GM06990 (cell line): ENCODE measurements around the gene UTP25.
"Not testable (repeated sequence)": the region's sequence is repeated elsewhere in the genome, so short reads cannot be mapped to it uniquely, and the experiment has no call there.

Source experiments
- DNase-seq: peaks from one replicate; pipeline ENCODE4 v3.0.0-alpha.2; 2011; ENCODE audit not compliant: insufficient read length; ENCODE audit errors: extremely low read depth
- H3K27me3 ChIP-seq: replicated peaks from 2 replicates; pipeline ENCODE4 v1.6.0; 2011; ENCODE audit warnings: low read length; ENCODE audit not compliant: control insufficient read depth, insufficient read depth
- H3K36me3 ChIP-seq: 2 replicates; pipeline ENCODE4 v1.5.1; 2011; ENCODE audit warnings: low read length; ENCODE audit not compliant: control insufficient read depth, insufficient read depth
- H3K4me3 ChIP-seq: replicated peaks from 2 replicates; pipeline ENCODE4 v1.5.1; 2011; ENCODE audit warnings: low read depth, mild to moderate bottlenecking, control low read depth, low read length
- TF ChIP-seq, protein P1 (sequence below): IDR thresholded peaks from 2 replicates; pipeline ENCODE4 v1.5.1; 2011; ENCODE audit warnings: low read length, control low read depth, mild to moderate bottlenecking, inconsistent platforms; ENCODE audit not compliant: insufficient read depth, poor library complexity, severe bottlenecking

The UTP25 gene

DNA sequence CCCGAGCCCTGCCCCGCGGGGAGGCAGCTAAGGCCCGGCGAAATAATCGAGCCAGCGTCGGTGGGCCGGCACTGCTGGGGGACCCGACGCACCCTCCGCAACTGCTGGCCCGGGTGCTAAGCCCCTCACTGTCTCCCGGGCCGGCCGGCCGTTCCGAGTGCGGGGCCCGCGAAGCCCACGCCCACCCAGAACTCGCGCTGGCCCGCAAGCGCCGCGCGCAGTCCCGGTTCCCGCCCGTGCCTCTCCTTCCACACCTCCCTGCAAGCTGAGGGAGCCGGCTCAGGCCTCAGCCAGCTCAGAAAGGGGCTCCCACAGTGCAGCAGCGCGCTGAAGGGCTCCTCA lies 61.3 kb downstream of the UTP25 start:
- Histone ChIP-seq H3K36me3 (no peaks in the 10 kb centered on the region), H3K4me3 (no peak overlapping the region), H3K27me3 (no peaks in the 10 kb centered on the region; the same call in 1 of the 2 replicates)
- TF ChIP-seq, protein P1, sequence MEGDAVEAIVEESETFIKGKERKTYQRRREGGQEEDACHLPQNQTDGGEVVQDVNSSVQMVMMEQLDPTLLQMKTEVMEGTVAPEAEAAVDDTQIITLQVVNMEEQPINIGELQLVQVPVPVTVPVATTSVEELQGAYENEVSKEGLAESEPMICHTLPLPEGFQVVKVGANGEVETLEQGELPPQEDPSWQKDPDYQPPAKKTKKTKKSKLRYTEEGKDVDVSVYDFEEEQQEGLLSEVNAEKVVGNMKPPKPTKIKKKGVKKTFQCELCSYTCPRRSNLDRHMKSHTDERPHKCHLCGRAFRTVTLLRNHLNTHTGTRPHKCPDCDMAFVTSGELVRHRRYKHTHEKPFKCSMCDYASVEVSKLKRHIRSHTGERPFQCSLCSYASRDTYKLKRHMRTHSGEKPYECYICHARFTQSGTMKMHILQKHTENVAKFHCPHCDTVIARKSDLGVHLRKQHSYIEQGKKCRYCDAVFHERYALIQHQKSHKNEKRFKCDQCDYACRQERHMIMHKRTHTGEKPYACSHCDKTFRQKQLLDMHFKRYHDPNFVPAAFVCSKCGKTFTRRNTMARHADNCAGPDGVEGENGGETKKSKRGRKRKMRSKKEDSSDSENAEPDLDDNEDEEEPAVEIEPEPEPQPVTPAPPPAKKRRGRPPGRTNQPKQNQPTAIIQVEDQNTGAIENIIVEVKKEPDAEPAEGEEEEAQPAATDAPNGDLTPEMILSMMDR: no peak
- DNase-seq: no peak

DNA sequence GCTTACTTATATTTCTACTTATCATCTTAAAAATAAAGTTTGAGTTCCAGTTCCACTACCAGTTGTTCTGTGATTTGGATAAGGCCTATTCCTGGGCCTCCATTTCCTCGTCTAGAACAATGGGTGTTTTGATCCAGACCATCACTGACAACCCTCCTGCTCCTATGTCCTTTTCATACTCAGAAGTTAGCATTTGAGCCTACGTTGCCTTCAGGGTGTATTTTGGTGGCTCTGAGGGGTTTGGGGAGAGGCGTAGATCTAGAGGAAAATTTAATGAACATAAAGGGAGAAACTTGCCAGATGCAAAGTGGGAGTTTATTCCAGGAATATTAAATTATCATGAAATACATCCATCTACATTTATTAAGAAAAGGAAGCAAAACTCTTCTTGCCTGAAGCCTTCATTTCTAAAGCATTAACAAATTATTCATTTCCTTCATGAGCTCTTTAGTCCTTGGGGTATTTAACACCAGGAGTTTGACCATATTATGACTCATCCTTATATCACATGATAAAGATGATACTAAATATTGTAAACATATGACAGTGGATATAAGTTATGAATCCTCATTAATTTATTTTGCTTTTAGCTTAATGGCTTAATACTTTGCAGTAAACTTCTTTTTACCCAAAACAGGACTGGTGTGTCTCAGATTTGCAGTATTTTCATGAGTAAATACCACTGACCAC lies 63.0 kb downstream of the UTP25 start:
- H3K27me3 ChIP-seq: no peaks in the 10 kb centered on the region
- no peak overlapping the region for H3K4me3 ChIP-seq
- DNase-seq: no peak
- H3K36me3 ChIP-seq: no peaks in the 10 kb centered on the region
- TF ChIP-seq, protein P1: no peak

DNA sequence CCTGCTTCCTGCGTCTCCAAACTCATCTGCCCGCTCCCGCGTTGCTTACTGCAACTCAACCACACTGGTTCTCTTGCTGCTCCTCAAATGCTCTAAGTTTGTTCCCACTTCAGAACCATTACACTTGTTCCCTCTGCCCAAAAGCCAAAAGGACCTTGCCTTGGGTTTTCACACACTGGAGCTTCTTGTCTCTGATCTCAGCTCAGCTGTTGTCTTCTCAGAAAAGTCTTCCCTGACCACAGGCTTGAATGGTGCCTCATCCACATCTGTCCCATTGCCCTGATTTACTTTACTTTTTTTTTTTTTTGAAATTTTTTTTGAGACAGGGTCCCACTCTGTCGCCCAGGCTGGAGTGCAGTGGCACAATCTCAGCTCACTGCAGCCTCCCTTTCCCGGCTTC lies 66.0 kb downstream of the UTP25 start:
- no peak for DNase-seq
- Histone ChIP-seq H3K4me3 (no peak overlapping the region), H3K27me3 (no peaks in the 10 kb centered on the region), H3K36me3 (no peaks in the 10 kb centered on the region)
- TF ChIP-seq, protein P1: no peak

DNA sequence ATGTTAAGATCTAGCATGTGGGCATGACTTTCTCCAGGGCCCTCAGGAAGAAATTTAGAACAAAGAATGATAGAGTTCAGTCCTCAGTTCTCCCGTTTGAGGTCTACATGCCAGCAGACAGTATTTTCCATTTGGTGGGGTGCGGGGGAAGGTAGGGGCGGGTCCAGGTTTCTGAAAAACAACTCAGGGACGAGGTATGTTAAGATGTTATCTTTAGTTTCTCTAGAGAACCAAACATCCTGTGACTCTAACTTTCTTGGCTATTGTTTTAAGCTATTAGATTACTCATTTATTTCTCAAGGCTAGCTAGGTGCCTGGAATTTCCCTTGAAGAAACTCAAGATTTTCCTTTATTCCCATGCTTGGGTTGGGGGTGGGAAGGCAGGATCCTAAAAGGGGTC lies 67.9 kb downstream of the UTP25 start:
- no peak for DNase-seq
- Histone ChIP-seq H3K27me3 (no peaks in the 10 kb centered on the region), H3K4me3 (no peak overlapping the region), H3K36me3 (no peaks in the 10 kb centered on the region)
- TF ChIP-seq, protein P1: no peak

DNA sequence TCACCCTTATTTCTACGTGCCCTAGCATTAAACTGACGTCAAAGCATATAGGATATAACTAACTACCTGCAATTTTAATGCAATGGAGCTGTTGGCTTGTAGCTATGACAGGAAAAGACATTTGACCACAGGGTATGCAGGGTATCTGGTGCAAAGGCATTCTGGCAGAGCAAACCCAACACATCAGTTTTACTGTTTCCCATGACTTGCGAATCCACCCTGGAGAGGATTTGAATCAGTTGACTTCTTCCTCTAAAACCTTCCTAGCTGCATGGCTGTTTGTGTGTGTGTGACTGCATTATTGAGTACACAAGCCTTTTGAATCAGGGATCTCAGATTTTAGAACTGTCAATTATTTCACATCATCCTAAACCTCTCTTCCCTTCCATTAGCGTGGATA lies 68.6 kb downstream of the UTP25 start:
- TF ChIP-seq, protein P1: no peak
- Histone ChIP-seq H3K4me3 (no peak overlapping the region), H3K27me3 (no peaks in the 10 kb centered on the region), H3K36me3 (no peaks in the 10 kb centered on the region)
- no peak for DNase-seq

DNA sequence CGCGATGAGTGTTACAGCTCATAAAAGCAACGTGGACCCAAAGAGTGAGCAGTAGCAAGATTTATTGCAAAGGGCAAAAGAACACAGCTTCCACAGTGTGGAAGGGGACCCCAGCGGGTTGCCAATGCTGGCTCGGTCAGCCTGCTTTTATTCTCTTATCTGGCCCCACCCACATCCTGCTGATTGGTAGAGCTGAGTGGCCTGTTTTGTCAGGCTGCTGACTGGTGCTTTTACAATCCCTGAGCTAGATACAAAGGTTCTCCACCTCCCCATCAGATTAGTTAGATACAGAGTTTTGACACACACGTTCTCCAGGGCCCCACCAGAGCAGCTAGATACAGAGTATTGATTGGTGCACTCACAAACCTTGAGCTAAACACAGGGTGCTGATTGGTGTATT lies 70.5 kb downstream of the UTP25 start:
- not testable (repeated sequence) for H3K27me3 ChIP-seq, DNase-seq, H3K4me3 ChIP-seq, H3K36me3 ChIP-seq

DNA sequence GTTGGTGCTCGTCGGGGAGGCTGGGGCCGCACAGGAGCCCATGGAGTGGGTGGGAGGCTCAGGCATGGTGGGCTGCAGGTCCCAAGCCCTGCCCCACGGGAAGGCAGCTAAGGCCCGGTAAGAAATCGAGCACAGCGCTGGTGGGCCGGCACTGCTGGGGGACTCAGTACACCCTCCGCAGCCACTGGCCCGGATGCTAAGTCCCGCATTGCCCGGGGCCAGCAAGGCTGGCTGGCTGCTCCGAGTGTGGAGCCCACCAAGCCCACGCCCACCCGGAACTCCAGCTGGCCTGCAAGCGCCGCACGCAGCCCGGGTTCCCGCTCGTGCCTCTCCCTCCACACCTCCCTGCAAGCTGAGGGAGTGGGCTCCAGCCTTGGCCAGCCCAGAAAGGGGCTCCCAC lies 71.1 kb downstream of the UTP25 start:
- not testable (repeated sequence) for H3K36me3 ChIP-seq, H3K4me3 ChIP-seq, DNase-seq, H3K27me3 ChIP-seq
